Dermis blood vessel endothelial cell (primary cell): ENCODE measurements around the gene TMIGD3. TPM values are rescaled to one million over a fixed set of nuclear protein-coding genes. Genes with fewer than 3 reads are reported as not detected.
A peak's percentile ranks its signal among the peaks of the same experiment; 100 is the strongest.

ENCODE experiments used
- DNase-seq: peaks from one replicate; pipeline ENCODE4 v3.0.0; 2010
- total RNA-seq: library from RNA; depleted of rRNA; stranded (reverse); fragments of >200 nt; gene quantifications from 2 replicates; pipeline ENCODE4 v1.2.3, GENCODE V29; 2014

Gene TMIGD3
- total RNA-seq, 1 donor from 2014 or later: not detected

- DNase-seq: peak; percentile 62
Observed at GRCh38 chr1:111507411-111508201, 4.2 kb upstream of the TMIGD3 start.

- DNase-seq: no peak
Observed at GRCh38 chr1:111506561-111506960, 3.1 kb upstream of the TMIGD3 start.

GRCh38 chr1:111505641-111506119 is 2.2 kb upstream of the TMIGD3 start:
- no peak for DNase-seq

- DNase-seq: no peak
Observed at GRCh38 chr1:111504097-111504496, 664 bp upstream of the TMIGD3 start.

GRCh38 chr1:111501645-111502044 is 1.8 kb downstream of the TMIGD3 start:
- DNase-seq: no peak

- peak; percentile 58 for DNase-seq
Observed at GRCh38 chr1:111499026-111499785, 4.2 kb downstream of the TMIGD3 start.

- no peak for DNase-seq
Observed at GRCh38 chr1:111497592-111497991, 5.8 kb downstream of the TMIGD3 start.

GRCh38 chr1:111496398-111496797 is 7.0 kb downstream of the TMIGD3 start:
- no peak for DNase-seq

GRCh38 chr1:111491070-111491469 is 12.4 kb downstream of the TMIGD3 start:
- no peak for DNase-seq

GRCh38 chr1:111490220-111490619 is 13.2 kb downstream of the TMIGD3 start:
- DNase-seq: no peak

GRCh38 chr1:111489604-111490003 is 13.8 kb downstream of the TMIGD3 start:
- no peak for DNase-seq

- DNase-seq: no peak
Observed at GRCh38 chr1:111488669-111489068, 14.8 kb downstream of the TMIGD3 start.

GRCh38 chr1:111487133-111487532 is 16.3 kb downstream of the TMIGD3 start:
- no peak for DNase-seq

- DNase-seq: no peak
Observed at GRCh38 chr1:111486431-111486830, 17.0 kb downstream of the TMIGD3 start.

- no peak for DNase-seq
Observed at GRCh38 chr1:111484391-111485026, 18.9 kb downstream of the TMIGD3 start.

GRCh38 chr1:111483876-111484275 is 19.6 kb downstream of the TMIGD3 start:
- DNase-seq: no peak

GRCh38 chr1:111483166-111483565 is 20.3 kb downstream of the TMIGD3 start:
- DNase-seq: no peak

- DNase-seq: peak; percentile 79
Observed at GRCh38 chr1:111481387-111482221, 21.8 kb downstream of the TMIGD3 start.

GRCh38 chr1:111480674-111481073 is 22.8 kb downstream of the TMIGD3 start:
- no peak for DNase-seq

- no peak for DNase-seq
Observed at GRCh38 chr1:111476761-111477309, 26.6 kb downstream of the TMIGD3 start.

- no peak for DNase-seq
Observed at GRCh38 chr1:111476214-111476613, 27.2 kb downstream of the TMIGD3 start.

GRCh38 chr1:111475701-111476100 is 27.7 kb downstream of the TMIGD3 start:
- no peak for DNase-seq
